Endothelial cell of umbilical vein (primary cell): ENCODE measurements around the gene PLEKHH2.

Experiments used
- CTCF ChIP-seq, 2 donors: IDR thresholded peaks; 1 replicate in 1 of 2; 2 replicates in 1 of 2; pipeline ENCODE4 v1.5.1; 2011; ENCODE audit warnings: low read length in 2 of 2, mild to moderate bottlenecking in 2 of 2, moderate library complexity in 2 of 2, control low read depth in 1 of 2, inconsistent platforms in 1 of 2, low read depth in 1 of 2; ENCODE audit not compliant: insufficient read depth in 1 of 2; ENCODE audit errors: extremely low read depth in 1 of 2
- EZH2 ChIP-seq: IDR thresholded peaks from 2 replicates; pipeline ENCODE4 v1.6.1; 2012; ENCODE audit warnings: borderline replicate concordance, low read depth, mild to moderate bottlenecking, moderate library complexity, low read length, inconsistent platforms; ENCODE audit not compliant: severe bottlenecking
- FOS ChIP-seq: IDR thresholded peaks from 2 replicates; pipeline ENCODE4 v1.6.1; 2011; ENCODE audit warnings: mild to moderate bottlenecking, low read length, moderate library complexity, borderline replicate concordance; ENCODE audit not compliant: insufficient read depth
- GATA2 ChIP-seq: IDR thresholded peaks from 2 replicates; pipeline ENCODE4 v1.7.0; 2011; ENCODE audit warnings: low read depth, mild to moderate bottlenecking, moderate library complexity, mixed read lengths, low read length; ENCODE audit not compliant: insufficient read length, insufficient read depth
- JUN ChIP-seq: IDR thresholded peaks from 2 replicates; pipeline ENCODE4 v1.6.1; 2011; ENCODE audit warnings: borderline replicate concordance, low read depth; ENCODE audit not compliant: insufficient read length, insufficient read depth
- MAX ChIP-seq: IDR thresholded peaks from 2 replicates; pipeline ENCODE4 v1.6.1; 2011; ENCODE audit not compliant: insufficient read depth, insufficient read length
- MYC ChIP-seq: IDR thresholded peaks from one replicate; pipeline ENCODE4 v1.6.1; 2011; ENCODE audit warnings: mild to moderate bottlenecking, low read depth, low read length
- POLR2A ChIP-seq: IDR thresholded peaks from 2 replicates; pipeline ENCODE4 v1.6.1; 2012; ENCODE audit warnings: low read depth, mild to moderate bottlenecking, control low read depth, low read length
- POLR2AphosphoS5 ChIP-seq: IDR thresholded peaks from 2 replicates; pipeline ENCODE4 v1.6.1; 2012; ENCODE audit warnings: low read depth, mild to moderate bottlenecking, control low read depth, low read length, moderate library complexity; ENCODE audit not compliant: insufficient read depth

- TF ChIP-seq EZH2 (no peak), CTCF (IDR thresholded peaks at IDR 0.05; ENCODE audit: extremely low read depth in 1 of 2, insufficient read depth in 1 of 2, low read depth in 1 of 2, low read length in 2 of 2) (no peak), POLR2A (no peak), POLR2AphosphoS5 (no peak), FOS (no peak), MYC (no peak), GATA2 (no peak), MAX (no peak), JUN (no peak)
These were observed 38.7 kb downstream of the PLEKHH2 start for GRCh38 chr2:43675646-43676321.
